ENCODE data around the gene KRT7. TPM values are rescaled to one million over a fixed set of nuclear protein-coding genes. Genes with fewer than 3 reads are reported as not detected.

Gene KRT7
- total RNA-seq, 1 experiment from 2014 or later = 10.0 TPM

DNA sequence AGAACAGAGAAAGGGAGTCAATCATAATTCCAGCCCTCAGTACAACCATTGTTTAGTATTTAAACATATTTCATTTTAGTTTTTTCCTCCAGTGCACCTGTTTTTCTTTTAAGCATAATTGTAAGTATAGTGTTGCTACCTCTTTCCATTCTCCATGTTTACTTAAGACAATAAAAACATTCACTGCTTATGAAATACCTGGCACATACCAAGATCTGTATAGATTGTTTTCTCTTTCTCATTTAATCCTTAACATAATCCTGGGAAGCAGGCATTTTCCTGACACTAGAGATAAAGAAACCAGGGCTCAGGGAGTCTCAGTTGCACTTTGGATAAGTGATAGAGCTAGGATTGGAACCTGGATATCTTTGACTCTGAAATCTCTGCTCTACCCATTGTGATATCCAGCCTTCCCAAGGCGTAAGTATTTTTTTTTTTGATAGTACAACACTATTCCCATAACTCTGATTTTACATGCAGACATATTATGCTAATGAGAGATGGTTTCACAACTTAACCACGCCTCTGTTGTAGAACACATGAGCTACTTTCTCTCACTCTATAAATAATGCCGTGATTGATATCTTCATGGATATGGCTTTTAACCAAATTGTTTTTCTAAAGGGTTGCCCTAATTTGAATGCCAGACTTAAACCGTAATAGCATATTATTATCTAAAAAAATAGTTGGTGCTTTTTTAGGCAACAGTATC lies 11.8 kb upstream of the KRT7 start:
- Histone ChIP-seq H3K27ac (ENCODE audit: insufficient read length, low read depth, low read length) (no peak overlapping the region), H2BK5ac (ENCODE audit: insufficient read length, low read length) (no peak overlapping the region), H2BK120ac (ENCODE audit: low read depth, low read length, poor library complexity, severe bottlenecking) (no peak overlapping the region), H3K56ac (ENCODE audit: insufficient read length, low read depth, low read length) (no peak overlapping the region), H4K8ac (replicated peaks; ENCODE audit: insufficient read length, low read depth, low read length) (no peak overlapping the region), H3K9me3 (ENCODE audit: control insufficient read depth, low read depth, low read length) (no peaks in the 10 kb centered on the region), H2BK12ac (ENCODE audit: insufficient read length, low read depth, low read length) (no peak overlapping the region), H3K27me3 (ENCODE audit: insufficient read depth, low read length) (no peaks in the 10 kb centered on the region; the same call in 1 of the 2 replicates), H3K4me1 (ENCODE audit: insufficient read depth, low read length) (no peaks in the 10 kb centered on the region), H4K5ac (ENCODE audit: insufficient read length, low read depth, low read length) (no peak overlapping the region), H4K91ac (ENCODE audit: insufficient read length, low read depth, low read length) (no peak overlapping the region), H3K23ac (ENCODE audit: insufficient read length, low read depth, low read length) (no peak overlapping the region), H2AFZ (ENCODE audit: low read length) (no peak overlapping the region), H3K79me1 (ENCODE audit: insufficient read depth, low read depth, low read length, poor library complexity, severe bottlenecking) (no peaks in the 10 kb centered on the region), H2AK5ac (ENCODE audit: insufficient read length, low read length) (no peak overlapping the region), H3K4me2 (ENCODE audit: insufficient read depth, insufficient read length, low read length) (no peak overlapping the region), H3K18ac (ENCODE audit: insufficient read length, low read depth, low read length) (no peak overlapping the region), H3K79me2 (ENCODE audit: insufficient read depth, low read length) (no peaks in the 10 kb centered on the region), H3K14ac (ENCODE audit: insufficient read depth, low read length) (no peak overlapping the region), H2BK15ac (ENCODE audit: low read depth, low read length) (no peak overlapping the region), H3T11ph (ENCODE audit: low read length) (no peak overlapping the region), H3K23me2 (ENCODE audit: insufficient read length, low read depth, low read length, poor library complexity, severe bottlenecking) (no peaks in the 10 kb centered on the region), H2BK20ac (ENCODE audit: low read depth, low read length, poor library complexity, severe bottlenecking) (no peak overlapping the region), H4K20me1 (ENCODE audit: control insufficient read depth, insufficient read depth, insufficient read length) (no peaks in the 10 kb centered on the region), H3K4ac (ENCODE audit: low read depth, low read length) (no peak overlapping the region), H3K9ac (ENCODE audit: extremely low read depth, insufficient read length, low read length) (no peak overlapping the region)
- Mint-ChIP-seq H3K4me1 (peaks cover 0 to 2% of the 10 kb centered on the region in 2 experiments; a peak in 1 of 4 replicates), H3K4me3 (no peak overlapping the region), H3K9me3 (no peaks in the 10 kb centered on the region), H3K27ac (no peak overlapping the region), H3K36me3 (ENCODE audit: insufficient read depth in 1 of 3, low read depth in 3 of 3) (no peaks in the 10 kb centered on the region), H3K27me3 (ENCODE audit: low read depth) (peaks cover 16% of the 10 kb centered on the region)
- no peak for DNase-seq
- no CpG with 5 or more reads among the region's 4 CpGs for WGBS (ENCODE audit: extremely low coverage, insufficient read length, low lambda C conversion rate)
- TF ChIP-seq, protein P1, sequence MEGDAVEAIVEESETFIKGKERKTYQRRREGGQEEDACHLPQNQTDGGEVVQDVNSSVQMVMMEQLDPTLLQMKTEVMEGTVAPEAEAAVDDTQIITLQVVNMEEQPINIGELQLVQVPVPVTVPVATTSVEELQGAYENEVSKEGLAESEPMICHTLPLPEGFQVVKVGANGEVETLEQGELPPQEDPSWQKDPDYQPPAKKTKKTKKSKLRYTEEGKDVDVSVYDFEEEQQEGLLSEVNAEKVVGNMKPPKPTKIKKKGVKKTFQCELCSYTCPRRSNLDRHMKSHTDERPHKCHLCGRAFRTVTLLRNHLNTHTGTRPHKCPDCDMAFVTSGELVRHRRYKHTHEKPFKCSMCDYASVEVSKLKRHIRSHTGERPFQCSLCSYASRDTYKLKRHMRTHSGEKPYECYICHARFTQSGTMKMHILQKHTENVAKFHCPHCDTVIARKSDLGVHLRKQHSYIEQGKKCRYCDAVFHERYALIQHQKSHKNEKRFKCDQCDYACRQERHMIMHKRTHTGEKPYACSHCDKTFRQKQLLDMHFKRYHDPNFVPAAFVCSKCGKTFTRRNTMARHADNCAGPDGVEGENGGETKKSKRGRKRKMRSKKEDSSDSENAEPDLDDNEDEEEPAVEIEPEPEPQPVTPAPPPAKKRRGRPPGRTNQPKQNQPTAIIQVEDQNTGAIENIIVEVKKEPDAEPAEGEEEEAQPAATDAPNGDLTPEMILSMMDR (conservative IDR thresholded peaks at IDR 0.05) = no peak
